ENCODE measurements around the gene CMTM7. TPM values are rescaled to one million over a fixed set of nuclear protein-coding genes. Genes with fewer than 3 reads are reported as not detected.

The CMTM7 gene
- polyA plus RNA-seq, 3 donors: 100 to 148 (median 146) TPM

DNA sequence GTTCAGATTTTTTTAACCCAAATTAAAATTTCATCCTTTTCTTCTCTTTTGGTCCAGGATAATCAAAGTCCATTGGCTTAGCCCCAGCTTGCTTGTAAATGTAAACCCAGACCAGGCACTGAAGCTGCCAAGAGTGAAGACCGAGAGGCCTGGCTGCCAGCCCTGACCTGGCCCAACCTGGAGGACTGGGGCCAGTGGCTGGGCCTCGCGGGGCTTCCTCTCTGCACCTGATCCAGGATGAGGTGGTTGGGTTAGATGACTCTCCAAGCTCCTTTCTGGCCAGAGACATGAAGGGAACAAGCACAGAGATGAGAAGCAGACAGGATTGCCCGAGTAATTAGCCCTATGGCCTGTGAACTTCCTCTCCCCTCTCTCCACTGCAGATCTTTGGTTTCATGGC lies 60.4 kb downstream of the CMTM7 start:
- Mint-ChIP-seq H3K27ac (peak overlapping the region in 2 of 7 donors; percentile 56 to 78), H3K27me3 (ENCODE audit: low read depth in 3 of 3) (peaks cover 0 to 1% (median 0%) of the 10 kb centered on the region in 3 donors), H3K4me3 (no peak overlapping the region), H3K9me3 (no peaks in the 10 kb centered on the region), H3K4me1 (peaks cover 21% of the 10 kb centered on the region), H3K36me3 (peaks cover 69 to 84% of the 10 kb centered on the region in 2 donors)
- Histone ChIP-seq H3K27me3 (ENCODE audit: control insufficient read depth in 2 of 2, insufficient read depth in 2 of 2, low read length in 2 of 2) (no peaks in the 10 kb centered on the region), H3K9me3 (replicated peaks in 1 of 2; ENCODE audit: control insufficient read depth in 1 of 2, insufficient read depth in 1 of 2, low read length in 2 of 2) (no peaks in the 10 kb centered on the region), H3K36me3 (replicated peaks in 1 of 2; ENCODE audit: control insufficient read depth in 1 of 2, insufficient read depth in 2 of 2, low read length in 2 of 2) (peaks cover 57 to 93% of the 10 kb centered on the region in 2 donors), H3K9ac (ENCODE audit: insufficient read depth, low read length, poor library complexity, severe bottlenecking) (no peak overlapping the region), H3K4me1 (ENCODE audit: control insufficient read depth in 1 of 2, insufficient read depth in 2 of 2, low read length in 2 of 2) (peaks cover 12 to 14% of the 10 kb centered on the region in 2 donors), H3K79me2 (ENCODE audit: insufficient read depth, low read length) (peaks cover 28% of the 10 kb centered on the region), H3K4me2 (replicated peaks; ENCODE audit: extremely low read depth, low read length, poor library complexity, severe bottlenecking) (no peak overlapping the region), H2AFZ (ENCODE audit: insufficient read depth, low read depth, low read length, poor library complexity, severe bottlenecking) (no peak overlapping the region), H3K27ac (ENCODE audit: low read depth in 1 of 2, low read length in 2 of 2) (peak overlapping the region in 1 of 2 donors; percentile 16), H3K4me3 (replicated peaks in 1 of 3; ENCODE audit: low read depth in 2 of 3, low read length in 3 of 3) (no peak overlapping the region), H4K20me1 (ENCODE audit: insufficient read depth, low read length) (peaks cover 89% of the 10 kb centered on the region)
- TF ChIP-seq, protein P1, sequence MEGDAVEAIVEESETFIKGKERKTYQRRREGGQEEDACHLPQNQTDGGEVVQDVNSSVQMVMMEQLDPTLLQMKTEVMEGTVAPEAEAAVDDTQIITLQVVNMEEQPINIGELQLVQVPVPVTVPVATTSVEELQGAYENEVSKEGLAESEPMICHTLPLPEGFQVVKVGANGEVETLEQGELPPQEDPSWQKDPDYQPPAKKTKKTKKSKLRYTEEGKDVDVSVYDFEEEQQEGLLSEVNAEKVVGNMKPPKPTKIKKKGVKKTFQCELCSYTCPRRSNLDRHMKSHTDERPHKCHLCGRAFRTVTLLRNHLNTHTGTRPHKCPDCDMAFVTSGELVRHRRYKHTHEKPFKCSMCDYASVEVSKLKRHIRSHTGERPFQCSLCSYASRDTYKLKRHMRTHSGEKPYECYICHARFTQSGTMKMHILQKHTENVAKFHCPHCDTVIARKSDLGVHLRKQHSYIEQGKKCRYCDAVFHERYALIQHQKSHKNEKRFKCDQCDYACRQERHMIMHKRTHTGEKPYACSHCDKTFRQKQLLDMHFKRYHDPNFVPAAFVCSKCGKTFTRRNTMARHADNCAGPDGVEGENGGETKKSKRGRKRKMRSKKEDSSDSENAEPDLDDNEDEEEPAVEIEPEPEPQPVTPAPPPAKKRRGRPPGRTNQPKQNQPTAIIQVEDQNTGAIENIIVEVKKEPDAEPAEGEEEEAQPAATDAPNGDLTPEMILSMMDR (IDR thresholded peaks at IDR 0.05): no peak
- intact Hi-C loops (cut with micrococcal nuclease): no loop called here
- DNase-seq: no peak
- WGBS (ENCODE audit: insufficient coverage): 91% methylated on average over 4 of the region's 4 CpGs

DNA sequence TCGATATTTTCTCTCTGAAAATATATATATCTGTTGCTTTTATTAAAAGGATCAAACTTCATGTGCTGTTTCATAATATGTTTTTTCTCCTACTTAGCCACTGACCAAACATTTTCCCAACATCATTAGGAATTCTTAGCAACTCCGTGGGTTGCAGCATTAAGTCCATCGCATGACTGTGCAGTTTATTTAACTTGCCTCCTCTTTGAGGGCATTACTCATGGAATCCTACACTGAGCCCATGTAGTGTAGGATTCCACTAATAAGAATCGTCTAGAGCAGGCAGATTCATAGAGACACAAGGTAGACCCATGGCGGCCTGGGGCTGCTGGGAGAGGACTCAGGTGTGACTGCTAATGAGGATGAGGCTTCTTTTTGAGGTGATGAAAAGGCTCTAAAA lies 61.7 kb downstream of the CMTM7 start:
- no peaks in the 10 kb centered on the region for H3K9me3 Mint-ChIP-seq
- peaks cover 56 to 89% of the 10 kb centered on the region in 2 donors for H3K36me3 ChIP-seq (replicated peaks in 1 of 2; ENCODE audit: control insufficient read depth in 1 of 2, insufficient read depth in 2 of 2, low read length in 2 of 2)
- H3K27ac ChIP-seq (ENCODE audit: low read depth in 1 of 2, low read length in 2 of 2): no peak overlapping the region
- H3K4me1 ChIP-seq (ENCODE audit: control insufficient read depth in 1 of 2, insufficient read depth in 2 of 2, low read length in 2 of 2): peaks cover 19 to 23% of the 10 kb centered on the region in 2 donors
- peaks cover 15% of the 10 kb centered on the region for H3K79me2 ChIP-seq (ENCODE audit: insufficient read depth, low read length)
- no peak overlapping the region for H3K4me2 ChIP-seq (replicated peaks; ENCODE audit: extremely low read depth, low read length, poor library complexity, severe bottlenecking)
- TF ChIP-seq, protein P1 (IDR thresholded peaks at IDR 0.05): no peak
- no peak overlapping the region for H3K4me3 Mint-ChIP-seq
- no peaks in the 10 kb centered on the region for H3K27me3 ChIP-seq (ENCODE audit: control insufficient read depth in 2 of 2, insufficient read depth in 2 of 2, low read length in 2 of 2)
- DNase-seq: no peak
- intact Hi-C loops (cut with micrococcal nuclease): no loop called here
- peaks cover 23% of the 10 kb centered on the region for H3K4me1 Mint-ChIP-seq
- no peak overlapping the region for H3K4me3 ChIP-seq (replicated peaks in 1 of 3; ENCODE audit: low read depth in 2 of 3, low read length in 3 of 3)
- H3K9ac ChIP-seq (ENCODE audit: insufficient read depth, low read length, poor library complexity, severe bottlenecking): no peak overlapping the region
- 100% methylated on average over 3 of the region's 5 CpGs for WGBS (ENCODE audit: insufficient coverage)
- H3K36me3 Mint-ChIP-seq: peaks cover 68 to 80% of the 10 kb centered on the region in 2 donors
- H2AFZ ChIP-seq (ENCODE audit: insufficient read depth, low read depth, low read length, poor library complexity, severe bottlenecking): no peak overlapping the region
- peaks cover 78% of the 10 kb centered on the region for H4K20me1 ChIP-seq (ENCODE audit: insufficient read depth, low read length)
- H3K27ac Mint-ChIP-seq: peak overlapping the region in 2 of 7 donors; percentile 65 to 81
- peaks cover 0 to 1% (median 0%) of the 10 kb centered on the region in 3 donors for H3K27me3 Mint-ChIP-seq (ENCODE audit: low read depth in 3 of 3)
- no peaks in the 10 kb centered on the region for H3K9me3 ChIP-seq (replicated peaks in 1 of 2; ENCODE audit: control insufficient read depth in 1 of 2, insufficient read depth in 1 of 2, low read length in 2 of 2)
